Neural progenitor cell (in vitro differentiated cells): ENCODE measurements around the gene NFASC. TPM values are rescaled to one million over a fixed set of nuclear protein-coding genes. Genes with fewer than 3 reads are reported as not detected.

Source experiments
- DNase-seq: peaks from one replicate; pipeline ENCODE4 v3.0.0-alpha.2; 2016; ENCODE audit warnings: low spot score
- H2AFZ ChIP-seq: fragments of 200-600 bp; sonication (generic); replicated peaks from 2 replicates; pipeline ENCODE4 v1.6.1; 2016; ENCODE audit warnings: antibody characterized with exemption
- H3F3A ChIP-seq: fragments of 200-600 bp; sonication (generic); 2 replicates; pipeline ENCODE4 v1.6.1; 2016; ENCODE audit warnings: antibody characterized with exemption, low read depth
- H3K27ac ChIP-seq: fragments of 200-600 bp; sonication (generic); 2 replicates; pipeline ENCODE4 v1.5.1; 2016; ENCODE audit warnings: mild to moderate bottlenecking
- H3K27me3 ChIP-seq: fragments of 200-600 bp; sonication (generic); 2 replicates; pipeline ENCODE4 v1.6.1; 2016; ENCODE audit warnings: mild to moderate bottlenecking, moderate library complexity
- H3K36me3 ChIP-seq: fragments of 200-600 bp; sonication (generic); 2 replicates; pipeline ENCODE4 v1.5.1; 2016
- H3K4me1 ChIP-seq: fragments of 200-600 bp; sonication (generic); 2 replicates; pipeline ENCODE4 v1.6.1; 2016; ENCODE audit warnings: mixed run types
- H3K4me2 ChIP-seq: fragments of 200-600 bp; sonication (generic); 2 replicates; pipeline ENCODE4 v1.6.1; 2016
- H3K4me3 ChIP-seq: fragments of 200-600 bp; sonication (generic); 2 replicates; pipeline ENCODE4 v1.5.1; 2016
- H3K79me2 ChIP-seq: fragments of 200-600 bp; sonication (generic); 2 replicates; pipeline ENCODE4 v1.6.1; 2016; ENCODE audit warnings: low read depth
- H3K9ac ChIP-seq: fragments of 200-600 bp; sonication (generic); 2 replicates; pipeline ENCODE4 v1.6.1; 2016
- H3K9me3 ChIP-seq: fragments of 200-600 bp; sonication (generic); 2 replicates; pipeline ENCODE4 v1.5.1; 2016; ENCODE audit warnings: low read depth
- H4K20me1 ChIP-seq: fragments of 200-600 bp; sonication (generic); 2 replicates; pipeline ENCODE4 v1.6.1; 2016; ENCODE audit warnings: low read depth
- H3K27ac Mint-ChIP-seq: 3 replicates; pipeline ENCODE4 v1.8.0; 2021; ENCODE audit warnings: mixed read lengths
- H3K27me3 Mint-ChIP-seq: 2 replicates; pipeline ENCODE4 v1.8.0; 2022; ENCODE audit warnings: low read depth, mild to moderate bottlenecking, inconsistent platforms, moderate library complexity, mixed read lengths; ENCODE audit not compliant: insufficient read depth
- H3K36me3 Mint-ChIP-seq: 3 replicates; pipeline ENCODE4 v1.8.0; 2021; ENCODE audit warnings: mixed read lengths
- H3K4me1 Mint-ChIP-seq: 3 replicates; pipeline ENCODE4 v1.8.0; 2021; ENCODE audit warnings: mixed read lengths
- H3K4me3 Mint-ChIP-seq: 3 replicates; pipeline ENCODE4 v1.8.0; 2021; ENCODE audit warnings: mild to moderate bottlenecking, moderate library complexity, mixed read lengths
- H3K9me3 Mint-ChIP-seq: 3 replicates; pipeline ENCODE4 v1.8.0; 2020; ENCODE audit warnings: mixed read lengths
- CTCF ChIP-seq: fragments of 200-600 bp; sonication (generic); IDR thresholded peaks from 2 replicates; pipeline ENCODE4 v1.5.1; 2017; ENCODE audit warnings: antibody characterized with exemption, mild to moderate bottlenecking
- EZH2 ChIP-seq: fragments of 200-600 bp; sonication (generic); IDR thresholded peaks from 2 replicates; pipeline ENCODE4 v1.6.1; 2017; ENCODE audit warnings: antibody characterized with exemption, mild to moderate bottlenecking, moderate library complexity
- EZH2phosphoT487 ChIP-seq: fragments of 200-600 bp; sonication (generic); IDR thresholded peaks from 2 replicates; pipeline ENCODE4 v1.6.1; 2017; ENCODE audit warnings: antibody characterized with exemption
- total RNA-seq: library from RNA; depleted of rRNA; stranded (reverse); fragments of >200 nt; gene quantifications from 2 replicates; pipeline ENCODE4 v1.2.3, GENCODE V29; 2015; ENCODE audit warnings: low replicate concordance

NFASC gene
- total RNA-seq, 1 donor from 2014 or later = 2.5 TPM

- no peak overlapping the region for H2AFZ ChIP-seq
- Mint-ChIP-seq H3K4me3 (no peak overlapping the region), H3K4me1 (peaks cover 4% of the 10 kb centered on the region), H3K27ac (no peak overlapping the region), H3K9me3 (no peaks in the 10 kb centered on the region), H3K36me3 (no peaks in the 10 kb centered on the region), H3K27me3 (peaks cover 5% of the 10 kb centered on the region)
- H3K4me3 ChIP-seq = no peak overlapping the region
- H4K20me1 ChIP-seq = no peaks in the 10 kb centered on the region
- no peak overlapping the region for H3K27ac ChIP-seq
- DNase-seq = no peak
- no peaks in the 10 kb centered on the region for H3K9me3 ChIP-seq
- no peaks in the 10 kb centered on the region for H3K79me2 ChIP-seq
- TF ChIP-seq CTCF (no peak), EZH2phosphoT487 (no peak), EZH2 (no peak)
- H3K36me3 ChIP-seq = no peaks in the 10 kb centered on the region
- H3K4me2 ChIP-seq = no peak overlapping the region
- no peak overlapping the region for H3K9ac ChIP-seq
- H3K27me3 ChIP-seq = no peaks in the 10 kb centered on the region
- H3K4me1 ChIP-seq = no peaks in the 10 kb centered on the region
- no peaks in the 10 kb centered on the region for H3F3A ChIP-seq
These were observed 19.2 kb downstream of the NFASC start for GRCh38 chr1:204889681-204890383.

DNA sequence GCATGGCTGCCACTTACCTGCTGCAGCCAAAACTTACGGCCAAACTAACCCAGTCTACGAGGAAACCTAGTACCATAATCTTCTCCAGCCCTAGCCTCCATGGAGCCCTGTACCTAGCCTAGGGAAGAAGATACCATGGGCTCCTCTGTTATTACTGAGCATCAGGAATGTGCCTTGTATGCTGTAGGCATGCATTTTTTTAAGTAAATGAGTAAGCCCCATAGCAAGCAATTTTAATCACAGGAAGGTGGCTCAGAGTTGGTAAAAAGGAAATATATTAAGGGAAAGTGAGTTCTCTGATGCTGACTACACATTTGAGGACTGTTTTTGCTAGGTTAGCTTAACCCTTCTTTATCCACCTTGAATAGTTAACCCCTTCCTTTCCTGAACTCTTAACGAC lies 21.2 kb downstream of the NFASC start:
- H3K27ac ChIP-seq = no peak overlapping the region
- no peaks in the 10 kb centered on the region for H3K36me3 ChIP-seq
- H3F3A ChIP-seq = no peaks in the 10 kb centered on the region
- H3K9me3 ChIP-seq = no peaks in the 10 kb centered on the region
- no peaks in the 10 kb centered on the region for H3K27me3 ChIP-seq
- H3K4me2 ChIP-seq = no peak overlapping the region
- H2AFZ ChIP-seq = no peak overlapping the region
- DNase-seq = no peak
- TF ChIP-seq EZH2 (no peak), EZH2phosphoT487 (no peak), CTCF (no peak)
- no peak overlapping the region for H3K9ac ChIP-seq
- no peaks in the 10 kb centered on the region for H4K20me1 ChIP-seq
- Mint-ChIP-seq H3K36me3 (no peaks in the 10 kb centered on the region), H3K27ac (no peak overlapping the region), H3K27me3 (peaks cover 5% of the 10 kb centered on the region), H3K4me1 (peaks cover 4% of the 10 kb centered on the region), H3K9me3 (no peaks in the 10 kb centered on the region), H3K4me3 (no peak overlapping the region)
- H3K4me1 ChIP-seq = no peaks in the 10 kb centered on the region
- H3K79me2 ChIP-seq = no peaks in the 10 kb centered on the region
- no peak overlapping the region for H3K4me3 ChIP-seq

GRCh38 chr1:204894031-204894430 lies 23.4 kb downstream of the NFASC start:
- peaks cover 4% of the 10 kb centered on the region for H3K4me1 Mint-ChIP-seq
- no peak overlapping the region for H3K4me3 ChIP-seq
- no peaks in the 10 kb centered on the region for H3K9me3 Mint-ChIP-seq
- no peak overlapping the region for H3K9ac ChIP-seq
- no peak for TF ChIP-seq EZH2phosphoT487
- TF ChIP-seq CTCF = no peak
- no peak for TF ChIP-seq EZH2
- H3K4me2 ChIP-seq = no peak overlapping the region
- no peak overlapping the region for H3K4me3 Mint-ChIP-seq
- no peaks in the 10 kb centered on the region for H3K36me3 Mint-ChIP-seq
- H3K4me1 ChIP-seq = no peaks in the 10 kb centered on the region
- H3K27me3 Mint-ChIP-seq = peaks cover 8% of the 10 kb centered on the region
- no peak overlapping the region for H2AFZ ChIP-seq
- no peak overlapping the region for H3K27ac ChIP-seq
- no peaks in the 10 kb centered on the region for H3F3A ChIP-seq
- no peaks in the 10 kb centered on the region for H3K79me2 ChIP-seq
- no peak for DNase-seq
- no peaks in the 10 kb centered on the region for H4K20me1 ChIP-seq
- no peaks in the 10 kb centered on the region for H3K9me3 ChIP-seq
- no peaks in the 10 kb centered on the region for H3K27me3 ChIP-seq
- no peaks in the 10 kb centered on the region for H3K36me3 ChIP-seq
- no peak overlapping the region for H3K27ac Mint-ChIP-seq
